Measurements from ENCODE around the gene MGAT3.

The MGAT3 gene

GRCh38 chr22:39434721-39435120, 22.1 kb upstream of the MGAT3 start:
- H3K4me3 ChIP-seq (ENCODE audit: low read depth, low read length), result no peak overlapping the region
- no peak for DNase-seq
- H3K27me3 ChIP-seq, result no peaks in the 10 kb centered on the region; the same call in 1 of the 2 replicates
- no peak for TF ChIP-seq CTCF (IDR thresholded peaks at IDR 0.05; ENCODE audit: low read depth, low read length)
- H3K9me3 ChIP-seq, result no peaks in the 10 kb centered on the region
- H3K36me3 ChIP-seq, result peaks cover 27% of the 10 kb centered on the region
- no peaks in the 10 kb centered on the region for H3K4me1 ChIP-seq

- H3K4me1 ChIP-seq, result no peaks in the 10 kb centered on the region
- DNase-seq, result no peak
- peaks cover 21% of the 10 kb centered on the region for H3K36me3 ChIP-seq
- H3K9me3 ChIP-seq, result no peaks in the 10 kb centered on the region
- H3K27me3 ChIP-seq, result no peaks in the 10 kb centered on the region; the same call in 1 of the 2 replicates
- no peak overlapping the region for H3K4me3 ChIP-seq (ENCODE audit: low read depth, low read length)
- no peak for TF ChIP-seq CTCF (IDR thresholded peaks at IDR 0.05; ENCODE audit: low read depth, low read length)
Measured at GRCh38 chr22:39435616-39436015, 21.2 kb upstream of the MGAT3 start.

GRCh38 chr22:39437791-39438704, 18.8 kb upstream of the MGAT3 start:
- no peaks in the 10 kb centered on the region; the same call in 1 of the 2 replicates for H3K27me3 ChIP-seq
- no peak for TF ChIP-seq CTCF (IDR thresholded peaks at IDR 0.05; ENCODE audit: low read depth, low read length)
- H3K36me3 ChIP-seq, result peaks cover under 1% of the 10 kb centered on the region; the same call in 1 of the 2 replicates
- 0 out of 2 replicates have a peak overlapping the region, but pooled peaks have one; percentile 17 for H3K4me3 ChIP-seq (ENCODE audit: low read depth, low read length)
- H3K9me3 ChIP-seq, result no peaks in the 10 kb centered on the region
- H3K4me1 ChIP-seq, result no peaks in the 10 kb centered on the region
- no peak for DNase-seq

GRCh38 chr22:39439170-39439569, 17.6 kb upstream of the MGAT3 start:
- H3K4me3 ChIP-seq (ENCODE audit: low read depth, low read length), result no peak overlapping the region
- no peak for DNase-seq
- H3K9me3 ChIP-seq, result no peaks in the 10 kb centered on the region
- TF ChIP-seq CTCF (IDR thresholded peaks at IDR 0.05; ENCODE audit: low read depth, low read length), result no peak
- H3K4me1 ChIP-seq, result no peaks in the 10 kb centered on the region
- H3K36me3 ChIP-seq, result no peaks in the 10 kb centered on the region; the same call in 1 of the 2 replicates
- no peaks in the 10 kb centered on the region; the same call in 1 of the 2 replicates for H3K27me3 ChIP-seq

GRCh38 chr22:39443398-39443797, 13.4 kb upstream of the MGAT3 start:
- no peak overlapping the region for H3K4me3 ChIP-seq (ENCODE audit: low read depth, low read length)
- no peaks in the 10 kb centered on the region for H3K4me1 ChIP-seq
- no peaks in the 10 kb centered on the region for H3K9me3 ChIP-seq
- no peak for DNase-seq
- no peaks in the 10 kb centered on the region; the same call in 1 of the 2 replicates for H3K27me3 ChIP-seq
- no peaks in the 10 kb centered on the region for H3K36me3 ChIP-seq
- TF ChIP-seq CTCF (IDR thresholded peaks at IDR 0.05; ENCODE audit: low read depth, low read length), result no peak

- Histone ChIP-seq H3K4me1 (no peaks in the 10 kb centered on the region), H3K9me3 (no peaks in the 10 kb centered on the region), H3K36me3 (no peaks in the 10 kb centered on the region), H3K4me3 (ENCODE audit: low read depth, low read length) (no peak overlapping the region), H3K27me3 (no peaks in the 10 kb centered on the region)
- DNase-seq, result no peak
- TF ChIP-seq CTCF (IDR thresholded peaks at IDR 0.05; ENCODE audit: low read depth, low read length), result no peak
Measured at GRCh38 chr22:39444247-39444800, 12.5 kb upstream of the MGAT3 start.
